PC-3 (cell line): ENCODE measurements around the gene TEX12. TPM values are rescaled to one million over a fixed set of nuclear protein-coding genes. Genes with fewer than 3 reads are reported as not detected.
A peak's percentile ranks its signal among the peaks of the same experiment; 100 is the strongest.
"Not testable (repeated sequence)": the region's sequence is repeated elsewhere in the genome, so short reads cannot be mapped to it uniquely, and the experiment has no call there.

Experiments used
- ATAC-seq: fragments of 200-7000 bp; cut with Tn5 transposase; 2 replicates; pipeline ENCODE4 v1.9.1; 2020; ENCODE audit warnings: mild to moderate bottlenecking, moderate library complexity
- BruUV-seq: library from RNA; stranded (reverse); fragments of 400-500 nt; replicated peaks from 2 replicates; lab custom pipeline; 2021; lab: Mats Ljungman, UMichigan
- CTCF ChIA-PET: fragments of 300-600 bp; sonication (Branson Sonifier 250); formaldehyde crosslinking; loops from one replicate; lab custom pipeline; 2022; ENCODE audit warnings: antibody characterized with exemption; lab: Charles Lee
- POLR2A ChIA-PET: fragments of 300-600 bp; sonication (Branson Sonifier 250); formaldehyde crosslinking; loops from one replicate; lab custom pipeline; 2022; ENCODE audit warnings: antibody characterized with exemption; ENCODE audit not compliant: unreplicated experiment; lab: Charles Lee
- DNase-seq: peaks from one replicate; pipeline ENCODE4 v3.0.0-alpha.2; 2015
- H2AFZ ChIP-seq: fragments of 300-600 bp; sonication (generic); 2 replicates; pipeline ENCODE4 v1.6.0; 2016; ENCODE audit warnings: antibody characterized with exemption, low read length
- H3F3A ChIP-seq: fragments of 300-600 bp; sonication (generic); one replicate; pipeline ENCODE4 v1.6.0; 2017; ENCODE audit warnings: antibody characterized with exemption, low read length, control low read depth, mild to moderate bottlenecking; ENCODE audit not compliant: unreplicated experiment
- H3K27ac ChIP-seq: fragments of 300-600 bp; sonication (generic); 2 replicates; pipeline ENCODE4 v1.5.1; 2016; ENCODE audit warnings: mild to moderate bottlenecking, low read length
- H3K27me3 ChIP-seq: fragments of 300-600 bp; sonication (generic); 2 replicates; pipeline ENCODE4 v1.6.1; 2016; ENCODE audit warnings: low read length, mixed read lengths
- H3K36me3 ChIP-seq: fragments of 300-600 bp; sonication (generic); 2 replicates; pipeline ENCODE4 v1.6.1; 2016; ENCODE audit warnings: low read depth, mixed run types, low read length, mixed read lengths
- H3K4me1 ChIP-seq: fragments of 300-600 bp; sonication (generic); 2 replicates; pipeline ENCODE4 v1.5.1; 2016; ENCODE audit warnings: low read length; ENCODE audit not compliant: insufficient read depth
- H3K4me2 ChIP-seq: fragments of 300-600 bp; sonication (generic); 2 replicates; pipeline ENCODE4 v1.6.0; 2016; ENCODE audit warnings: low read length
- H3K4me3 ChIP-seq: fragments of 300-600 bp; sonication (generic); 2 replicates; pipeline ENCODE4 v1.5.1; 2016; ENCODE audit warnings: mild to moderate bottlenecking, low read length, mixed read lengths
- H3K79me2 ChIP-seq: fragments of 300-600 bp; sonication (generic); 2 replicates; pipeline ENCODE4 v1.6.1; 2017; ENCODE audit warnings: low read length, mixed read lengths
- H3K9ac ChIP-seq: fragments of 300-600 bp; sonication (generic); 2 replicates; pipeline ENCODE4 v1.6.0; 2016; ENCODE audit warnings: mild to moderate bottlenecking, low read length
- H3K9me2 ChIP-seq: fragments of 300-600 bp; sonication (generic); replicated peaks from 2 replicates; pipeline ENCODE4 v1.6.1; 2016; ENCODE audit warnings: mixed run types, low read length, mixed read lengths
- H3K9me3 ChIP-seq: fragments of 300-600 bp; sonication (generic); 2 replicates; pipeline ENCODE4 v1.6.1; 2016; ENCODE audit warnings: low read length, mixed read lengths
- H4K20me1 ChIP-seq: fragments of 300-600 bp; sonication (generic); 2 replicates; pipeline ENCODE4 v1.6.1; 2016; ENCODE audit warnings: low read length, mixed read lengths
- EZH2 ChIP-seq: fragments of 300-600 bp; sonication (generic); IDR thresholded peaks from one replicate; pipeline ENCODE4 v1.6.1; 2017; ENCODE audit warnings: antibody characterized with exemption, mild to moderate bottlenecking, low read length; ENCODE audit not compliant: unreplicated experiment
- EZH2phosphoT487 ChIP-seq: fragments of 300-600 bp; sonication (generic); IDR thresholded peaks from 2 replicates; pipeline ENCODE4 v1.6.1; 2018; ENCODE audit warnings: mild to moderate bottlenecking, antibody characterized with exemption, low read length, borderline replicate concordance
- intact Hi-C: fragments of 100-400 bp; cut with micrococcal nuclease; formaldehyde crosslinking; loops from 2 replicates; pipeline ENCODE4 v1.9.0; 2023
- total RNA-seq: library from RNA; depleted of rRNA; stranded (reverse); fragments of >200 nt; gene quantifications from 2 replicates; pipeline ENCODE4 v1.2.3, GENCODE V29; 2014
- TF ChIP-seq, protein P1 (sequence below): fragments of 300-600 bp; sonication (generic); conservative IDR thresholded peaks from 2 replicates; pipeline ENCODE4 v1.5.1; 2017; ENCODE audit warnings: antibody characterized with exemption, low read depth, mild to moderate bottlenecking, low read length

The TEX12 gene
- total RNA-seq, 1 experiment from 2014 or later, result not detected

- no peak overlapping the region for H3K9ac ChIP-seq
- no peaks in the 10 kb centered on the region for H3K9me3 ChIP-seq
- DNase-seq (peak; percentile 22), ATAC-seq (peak; percentile 42; the same call in 1 of the 2 replicates)
- intact Hi-C loops, result no loop called here
- no peaks in the 10 kb centered on the region for H3K9me2 ChIP-seq
- H3K4me3 ChIP-seq, result no peak overlapping the region
- no peaks in the 10 kb centered on the region for H3K27me3 ChIP-seq
- ChIA-PET POLR2A (no interaction called here), CTCF (interaction anchor here (0.7 kb wide), 1 partner anchor 76 kb away, joined by 4 read pairs; no protein-coding TSS in a partner anchor)
- H3F3A ChIP-seq, result no peaks in the 10 kb centered on the region
- TF ChIP-seq EZH2 (no peak), EZH2phosphoT487 (no peak)
- TF ChIP-seq, protein P1, sequence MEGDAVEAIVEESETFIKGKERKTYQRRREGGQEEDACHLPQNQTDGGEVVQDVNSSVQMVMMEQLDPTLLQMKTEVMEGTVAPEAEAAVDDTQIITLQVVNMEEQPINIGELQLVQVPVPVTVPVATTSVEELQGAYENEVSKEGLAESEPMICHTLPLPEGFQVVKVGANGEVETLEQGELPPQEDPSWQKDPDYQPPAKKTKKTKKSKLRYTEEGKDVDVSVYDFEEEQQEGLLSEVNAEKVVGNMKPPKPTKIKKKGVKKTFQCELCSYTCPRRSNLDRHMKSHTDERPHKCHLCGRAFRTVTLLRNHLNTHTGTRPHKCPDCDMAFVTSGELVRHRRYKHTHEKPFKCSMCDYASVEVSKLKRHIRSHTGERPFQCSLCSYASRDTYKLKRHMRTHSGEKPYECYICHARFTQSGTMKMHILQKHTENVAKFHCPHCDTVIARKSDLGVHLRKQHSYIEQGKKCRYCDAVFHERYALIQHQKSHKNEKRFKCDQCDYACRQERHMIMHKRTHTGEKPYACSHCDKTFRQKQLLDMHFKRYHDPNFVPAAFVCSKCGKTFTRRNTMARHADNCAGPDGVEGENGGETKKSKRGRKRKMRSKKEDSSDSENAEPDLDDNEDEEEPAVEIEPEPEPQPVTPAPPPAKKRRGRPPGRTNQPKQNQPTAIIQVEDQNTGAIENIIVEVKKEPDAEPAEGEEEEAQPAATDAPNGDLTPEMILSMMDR, result no peak
- no peaks in the 10 kb centered on the region for H4K20me1 ChIP-seq
- no TSS peak for BruUV-seq
- H3K27ac ChIP-seq, result no peak overlapping the region
- H3K36me3 ChIP-seq, result no peaks in the 10 kb centered on the region
- H2AFZ ChIP-seq, result no peak overlapping the region
- no peaks in the 10 kb centered on the region for H3K79me2 ChIP-seq
- no peak overlapping the region for H3K4me2 ChIP-seq
- peaks cover 5% of the 10 kb centered on the region; the same call in 1 of the 2 replicates for H3K4me1 ChIP-seq
These were observed 28.8 kb downstream of the TEX12 start for GRCh38 chr11:112195951-112196351.

DNA sequence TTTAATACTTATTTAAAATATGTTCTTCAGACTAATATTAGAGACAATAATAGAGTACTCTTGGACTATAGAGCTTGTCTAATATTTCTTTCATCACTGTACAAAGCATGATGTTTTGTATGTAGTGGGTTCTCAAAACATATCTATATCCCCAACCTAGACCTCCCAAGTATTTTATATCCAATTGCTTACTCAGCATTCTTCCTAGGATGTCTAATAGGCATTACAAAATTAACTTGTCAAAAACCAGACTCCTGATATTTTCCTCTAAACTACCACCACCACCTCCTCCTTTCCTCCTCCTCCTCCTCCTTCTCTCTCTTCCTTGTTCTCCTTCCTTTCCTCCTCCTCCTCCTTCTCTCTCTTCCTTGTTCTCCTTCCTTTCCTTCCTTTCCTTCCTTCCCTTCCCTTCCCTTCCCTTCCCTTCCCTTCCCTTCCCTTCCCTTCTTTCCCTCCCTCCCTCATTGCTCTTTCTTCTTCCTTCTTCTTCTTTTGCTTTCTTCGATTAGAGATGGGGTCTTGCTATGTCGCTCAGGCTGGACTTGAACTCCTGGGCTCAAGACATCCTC is 29.4 kb downstream of the TEX12 start:
- BruUV-seq, result no TSS peak
- ATAC-seq, result no peak
- Histone ChIP-seq H3K4me2 (no peak overlapping the region), H3F3A (no peaks in the 10 kb centered on the region), H2AFZ (no peak overlapping the region), H3K27me3 (no peaks in the 10 kb centered on the region), H3K36me3 (no peaks in the 10 kb centered on the region), H3K9me3 (no peaks in the 10 kb centered on the region), H3K4me3 (no peak overlapping the region), H3K27ac (no peak overlapping the region), H4K20me1 (no peaks in the 10 kb centered on the region), H3K9me2 (no peaks in the 10 kb centered on the region), H3K4me1 (peaks cover 5% of the 10 kb centered on the region; the same call in 1 of the 2 replicates), H3K9ac (no peak overlapping the region), H3K79me2 (no peaks in the 10 kb centered on the region)
- DNase-seq, result no peak
- ChIA-PET POLR2A (no interaction called here), CTCF (interaction anchor here (0.7 kb wide), 1 partner anchor 77 kb away, joined by 4 read pairs; no protein-coding TSS in a partner anchor)
- intact Hi-C loops, result no loop called here
- TF ChIP-seq EZH2phosphoT487 (no peak), EZH2 (no peak)
- TF ChIP-seq, protein P1, result no peak

- H3F3A ChIP-seq, DNase-seq, H3K27me3 ChIP-seq, BruUV-seq, H3K4me3 ChIP-seq, H2AFZ ChIP-seq, H3K79me2 ChIP-seq, H4K20me1 ChIP-seq, POLR2A ChIA-PET, ATAC-seq, H3K4me1 ChIP-seq, H3K36me3 ChIP-seq, H3K9ac ChIP-seq, intact Hi-C loops, H3K9me3 ChIP-seq, H3K4me2 ChIP-seq, CTCF ChIA-PET, H3K9me2 ChIP-seq, H3K27ac ChIP-seq: not testable (repeated sequence)
These were observed 31.9 kb downstream of the TEX12 start for GRCh38 chr11:112199101-112199500.
